Rectal smooth muscle tissue (tissue), 1 donor: ENCODE data around the gene RAB4A.
"Not testable (repeated sequence)": the region's sequence is repeated elsewhere in the genome, so short reads cannot be mapped to it uniquely, and the experiment has no call there.

Experiments used
- H3K27ac ChIP-seq: one replicate; pipeline ENCODE4 v1.7.0; 2013; ENCODE audit warnings: low read depth, low read length, inconsistent platforms
- H3K27me3 ChIP-seq: one replicate; pipeline ENCODE4 v1.7.0; 2013; ENCODE audit warnings: low read length; ENCODE audit not compliant: control insufficient read depth, insufficient read depth
- H3K36me3 ChIP-seq: one replicate; pipeline ENCODE4 v1.7.0; 2013; ENCODE audit warnings: low read length; ENCODE audit not compliant: control insufficient read depth, insufficient read depth
- H3K4me1 ChIP-seq: one replicate; pipeline ENCODE4 v1.7.0; 2013; ENCODE audit warnings: low read length; ENCODE audit not compliant: control insufficient read depth, insufficient read depth
- H3K4me3 ChIP-seq: one replicate; pipeline ENCODE4 v1.7.0; 2013; ENCODE audit warnings: low read length
- H3K9ac ChIP-seq: one replicate; pipeline ENCODE4 v1.7.0; 2013; ENCODE audit warnings: low read length

The RAB4A gene

DNA sequence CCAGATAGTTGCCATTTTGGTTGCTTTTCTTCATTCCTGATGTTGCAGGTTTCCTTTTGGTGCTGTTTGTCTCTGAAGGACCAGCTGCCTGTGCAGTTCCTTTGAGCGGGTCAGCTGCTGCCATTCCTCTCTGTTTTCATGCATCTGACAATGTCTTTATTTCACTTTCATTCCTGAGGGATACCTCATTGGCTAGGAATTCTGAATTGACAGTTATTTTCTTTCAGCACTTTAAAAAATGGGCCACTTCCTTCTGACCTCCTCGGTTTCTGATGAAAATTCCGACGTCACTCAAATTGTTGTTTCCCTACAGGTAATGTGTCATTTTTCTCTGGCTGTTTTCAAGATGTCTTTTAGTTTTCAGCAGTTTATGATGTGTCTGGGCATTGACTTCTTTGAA is 47.1 kb downstream of the RAB4A start:
- Histone ChIP-seq H3K27ac (no peak overlapping the region), H3K4me3 (no peak overlapping the region), H3K9ac (no peak overlapping the region), H3K36me3 (no peaks in the 10 kb centered on the region), H3K4me1 (no peaks in the 10 kb centered on the region), H3K27me3 (no peaks in the 10 kb centered on the region)

DNA sequence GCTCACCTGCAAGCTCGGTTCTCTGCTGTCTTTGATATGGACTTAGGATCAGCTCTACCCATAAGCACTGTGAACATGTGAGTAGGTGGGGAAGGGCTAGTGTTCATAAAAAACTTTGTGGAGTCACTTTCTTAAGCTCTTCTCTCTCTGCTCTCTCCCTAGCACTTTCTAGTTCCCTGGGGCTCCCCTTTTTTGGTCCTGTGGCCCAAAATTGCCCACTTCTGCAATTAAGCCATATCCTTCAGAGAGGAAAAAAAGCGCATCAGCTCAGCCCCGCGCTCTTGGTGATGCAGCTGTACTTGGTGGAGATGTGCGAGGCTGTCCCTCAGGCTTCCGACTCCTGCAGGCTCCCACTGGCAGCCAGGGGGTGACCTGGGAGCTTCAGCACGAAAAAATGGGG is 48.6 kb downstream of the RAB4A start:
- H3K4me1 ChIP-seq: no peaks in the 10 kb centered on the region
- no peak overlapping the region for H3K9ac ChIP-seq
- H3K27ac ChIP-seq: no peak overlapping the region
- H3K4me3 ChIP-seq: no peak overlapping the region
- no peaks in the 10 kb centered on the region for H3K36me3 ChIP-seq
- H3K27me3 ChIP-seq: no peaks in the 10 kb centered on the region

DNA sequence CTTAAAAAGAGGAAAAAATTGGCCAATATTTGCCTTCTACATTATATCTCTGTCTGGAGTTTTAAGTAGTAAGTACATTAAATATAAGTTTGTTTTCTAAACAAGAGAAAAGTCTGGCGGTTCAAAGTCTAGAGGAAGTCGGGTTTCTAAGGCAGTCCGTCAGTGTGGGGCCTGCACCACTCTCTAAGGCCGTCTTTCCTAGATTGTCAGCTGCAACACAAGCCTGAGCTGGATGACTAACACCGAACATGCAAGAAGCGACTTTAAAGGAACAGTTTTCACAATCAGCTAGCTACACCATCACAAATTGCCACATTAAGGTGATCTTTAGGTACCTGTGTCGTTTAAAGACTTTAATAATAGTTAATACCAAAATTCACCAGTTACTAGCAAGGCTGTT is 52.3 kb downstream of the RAB4A start:
- Histone ChIP-seq H3K27me3 (no peaks in the 10 kb centered on the region), H3K27ac (no peak overlapping the region), H3K4me3 (no peak overlapping the region), H3K36me3 (no peaks in the 10 kb centered on the region), H3K4me1 (no peaks in the 10 kb centered on the region), H3K9ac (no peak overlapping the region)

DNA sequence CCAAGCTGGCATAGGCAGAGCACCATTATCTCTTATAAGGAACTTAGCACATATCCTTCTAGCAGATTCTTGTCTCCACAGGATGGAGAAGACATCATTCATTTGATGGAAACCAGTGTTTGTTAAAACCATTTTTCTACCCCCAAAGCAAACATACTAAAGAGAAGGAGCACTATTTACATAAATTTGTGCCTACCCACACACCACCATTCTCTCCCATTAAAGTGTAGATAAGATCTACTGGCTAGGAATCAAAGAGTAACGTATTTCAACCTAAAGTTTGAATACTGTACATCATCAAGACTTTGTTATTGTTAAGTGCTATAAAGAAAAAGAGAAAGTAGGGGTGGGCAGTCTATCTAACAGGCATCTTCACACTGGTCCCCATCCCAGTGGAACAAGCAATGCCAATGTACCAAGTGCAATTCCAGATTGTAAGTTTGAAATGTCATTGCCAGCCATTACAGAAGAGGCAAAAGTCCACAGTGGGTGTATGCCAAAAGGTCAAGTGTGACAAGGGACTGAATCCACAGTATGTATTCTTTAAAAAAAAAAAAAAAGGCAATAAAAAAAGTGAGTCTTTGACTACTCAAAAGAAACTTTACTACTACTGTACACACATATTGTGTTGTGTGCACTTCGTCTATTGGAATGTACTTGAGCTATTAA is 53.1 kb downstream of the RAB4A start:
- no peak overlapping the region for H3K9ac ChIP-seq
- H3K27ac ChIP-seq: no peak overlapping the region
- H3K27me3 ChIP-seq: no peaks in the 10 kb centered on the region
- no peaks in the 10 kb centered on the region for H3K36me3 ChIP-seq
- no peak overlapping the region for H3K4me3 ChIP-seq
- H3K4me1 ChIP-seq: no peaks in the 10 kb centered on the region

DNA sequence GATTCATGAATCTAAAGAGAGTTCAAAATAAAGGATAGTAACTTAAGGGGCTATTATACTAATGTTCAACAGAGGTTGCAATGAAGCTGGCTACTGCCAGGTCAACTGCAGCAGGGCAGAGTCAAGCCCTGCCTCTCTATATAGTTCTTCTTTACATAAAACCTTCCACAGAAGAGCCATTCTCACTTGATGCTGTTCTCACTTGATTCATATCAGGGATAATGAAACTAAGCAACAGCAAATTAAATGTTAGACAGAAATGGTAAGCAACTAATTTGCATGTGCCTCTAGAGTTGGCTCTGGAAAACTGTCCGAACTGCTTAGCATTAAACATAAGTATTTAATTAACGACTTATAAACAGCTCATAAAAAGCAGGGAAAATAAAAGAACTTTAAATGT is 54.5 kb downstream of the RAB4A start:
- no peaks in the 10 kb centered on the region for H3K36me3 ChIP-seq
- no peaks in the 10 kb centered on the region for H3K4me1 ChIP-seq
- no peaks in the 10 kb centered on the region for H3K27me3 ChIP-seq
- no peak overlapping the region for H3K27ac ChIP-seq
- no peak overlapping the region for H3K4me3 ChIP-seq
- no peak overlapping the region for H3K9ac ChIP-seq

DNA sequence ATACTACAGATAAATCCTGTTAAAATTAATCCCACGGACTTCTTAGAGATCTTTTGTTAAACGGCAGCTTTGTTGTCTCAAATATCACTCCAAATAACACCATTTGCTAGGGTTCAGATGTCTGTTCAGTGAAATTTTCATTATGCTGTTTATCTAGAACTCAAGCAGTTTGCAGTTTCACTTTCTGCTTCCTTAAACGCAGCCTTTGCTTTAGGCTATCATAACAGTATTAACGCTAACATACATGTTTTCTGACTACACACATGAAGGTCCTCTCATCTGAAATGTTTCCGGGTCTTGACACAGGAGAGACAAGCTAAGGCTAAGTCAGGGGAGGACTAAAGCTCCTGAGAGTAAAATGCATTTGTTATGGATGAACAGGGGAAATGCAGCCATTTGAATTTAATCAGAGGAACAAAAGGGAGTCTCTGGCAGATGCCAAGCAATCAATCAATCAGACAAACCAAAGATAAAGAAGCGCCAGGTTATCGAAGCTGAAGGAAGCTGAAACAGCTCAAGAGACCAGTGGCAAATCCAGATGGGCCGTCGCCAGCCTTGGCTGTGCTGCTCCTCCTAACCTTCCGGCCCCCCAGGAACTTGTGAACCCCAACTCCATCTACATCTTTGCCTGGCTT is 55.1 kb downstream of the RAB4A start:
- Histone ChIP-seq H3K27ac (no peak overlapping the region), H3K4me3 (no peak overlapping the region), H3K36me3 (no peaks in the 10 kb centered on the region), H3K4me1 (no peaks in the 10 kb centered on the region), H3K27me3 (no peaks in the 10 kb centered on the region), H3K9ac (no peak overlapping the region)

DNA sequence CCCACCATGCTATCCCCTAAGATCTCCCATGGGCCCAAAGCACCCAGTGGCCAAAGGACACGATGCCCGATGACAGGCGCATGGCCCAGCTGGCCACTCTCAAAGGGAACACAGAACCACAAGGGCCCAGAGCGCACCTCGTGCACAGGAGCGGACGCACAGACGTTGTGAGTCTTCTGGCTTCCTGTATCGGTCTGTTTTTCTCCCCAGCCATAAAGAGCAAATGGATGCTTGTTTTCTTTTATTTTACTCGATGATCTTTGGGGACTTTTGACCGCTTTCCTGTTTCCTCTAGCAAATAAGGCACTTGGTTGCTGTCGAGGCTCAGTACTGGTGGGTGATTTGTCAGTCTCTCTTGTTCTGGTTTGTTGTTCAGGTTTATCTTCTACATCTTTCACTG is 55.7 kb downstream of the RAB4A start:
- Histone ChIP-seq H3K4me1 (no peaks in the 10 kb centered on the region), H3K4me3 (no peak overlapping the region), H3K9ac (no peak overlapping the region), H3K27me3 (no peaks in the 10 kb centered on the region), H3K36me3 (no peaks in the 10 kb centered on the region), H3K27ac (no peak overlapping the region)

DNA sequence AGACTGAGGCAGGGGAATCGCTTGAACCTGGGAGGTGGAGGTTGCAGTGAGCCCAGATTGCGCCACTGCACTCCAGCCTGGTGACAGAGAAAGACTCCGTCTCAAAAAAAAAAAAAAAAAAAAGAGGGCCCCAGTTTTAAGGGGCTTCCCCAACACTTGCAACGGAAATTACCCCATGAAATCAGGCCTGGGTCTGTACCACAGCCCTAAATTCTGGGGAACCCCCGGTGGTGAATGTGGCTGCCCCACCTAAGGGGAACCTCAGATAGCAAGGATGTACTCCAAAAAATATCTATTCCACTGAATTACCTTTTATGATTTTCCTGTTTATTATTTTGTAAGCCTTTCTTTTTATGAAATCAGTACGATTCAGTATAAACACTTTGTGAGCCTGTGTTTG is 56.9 kb downstream of the RAB4A start:
- H3K4me1 ChIP-seq, H3K27ac ChIP-seq, H3K9ac ChIP-seq, H3K36me3 ChIP-seq, H3K4me3 ChIP-seq, H3K27me3 ChIP-seq: not testable (repeated sequence)

DNA sequence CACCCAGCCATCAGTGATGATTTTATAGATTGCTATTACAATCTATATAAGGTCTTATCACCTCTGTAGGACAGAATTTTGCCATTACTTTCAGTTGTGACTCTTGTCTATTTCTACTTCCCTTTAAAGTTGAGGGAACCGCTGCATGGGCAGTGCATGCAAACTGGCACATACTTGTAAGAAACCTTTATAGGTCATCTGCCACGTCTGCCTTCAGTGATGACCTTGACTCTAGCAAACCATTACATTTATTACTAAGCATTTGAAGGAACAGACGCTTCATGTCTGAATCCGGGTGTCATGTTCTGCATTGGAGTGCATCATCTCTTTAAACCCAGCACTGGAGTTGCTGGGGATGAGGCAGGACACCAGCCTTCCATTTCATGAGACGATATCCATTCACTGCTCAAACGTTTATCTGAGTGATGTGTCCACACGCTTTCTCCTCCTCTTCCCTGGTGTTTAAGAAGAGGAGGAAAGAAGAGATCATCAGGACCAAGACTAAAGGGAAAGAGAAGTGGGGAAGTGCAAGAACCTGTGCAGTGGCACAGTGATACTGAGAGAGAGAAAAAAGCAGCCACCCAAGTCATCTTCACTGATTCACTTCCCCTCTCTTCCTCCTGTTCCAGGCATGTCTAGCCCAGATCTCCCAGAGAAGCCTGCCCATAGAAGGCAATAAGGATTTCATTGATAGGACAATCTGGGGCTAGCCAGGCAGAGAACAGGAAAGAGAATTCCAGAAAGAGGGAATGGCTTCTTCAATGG is 57.9 kb downstream of the RAB4A start:
- no peak overlapping the region for H3K27ac ChIP-seq
- H3K27me3 ChIP-seq: no peaks in the 10 kb centered on the region
- no peaks in the 10 kb centered on the region for H3K36me3 ChIP-seq
- H3K4me1 ChIP-seq: no peaks in the 10 kb centered on the region
- no peak overlapping the region for H3K9ac ChIP-seq
- H3K4me3 ChIP-seq: no peak overlapping the region

DNA sequence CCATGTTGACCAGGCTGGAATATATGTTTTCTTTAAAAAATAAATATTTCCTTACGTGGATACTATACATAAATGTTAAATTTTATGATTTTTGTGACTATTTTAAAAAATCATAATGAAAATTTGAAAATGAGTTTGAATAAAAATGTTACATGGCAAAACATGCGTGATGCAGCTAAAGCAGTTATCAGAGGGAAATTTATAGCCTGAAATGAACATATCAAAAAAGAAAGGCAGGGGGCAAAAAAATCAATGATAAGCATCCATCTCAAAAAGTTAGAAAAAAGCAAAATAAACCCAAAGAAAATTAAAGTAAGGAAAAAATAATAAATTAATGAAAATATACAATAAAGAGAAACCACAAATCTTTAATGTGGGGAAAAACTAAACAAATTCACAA is 63.4 kb downstream of the RAB4A start:
- no peak overlapping the region for H3K9ac ChIP-seq

DNA sequence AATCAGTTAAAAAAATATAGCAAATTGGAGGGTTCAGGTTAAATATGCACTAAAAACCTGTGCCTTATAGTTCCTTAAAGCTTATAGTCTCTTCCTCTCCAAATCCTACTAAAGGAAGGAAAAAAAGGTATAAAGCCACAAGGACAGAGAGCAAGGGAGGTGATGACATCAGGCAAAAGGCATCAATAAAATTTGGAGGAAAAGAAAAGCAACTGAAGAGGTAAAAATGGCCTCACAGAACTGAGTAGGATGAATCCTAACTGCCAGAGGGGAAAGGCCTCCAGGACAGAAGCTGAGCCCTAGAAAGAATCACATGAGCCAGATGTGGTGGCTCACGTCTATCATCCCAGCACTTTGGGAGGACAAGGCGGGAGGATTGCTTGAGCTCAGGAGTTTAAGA is 63.8 kb downstream of the RAB4A start:
- no peak overlapping the region for H3K9ac ChIP-seq
- no peaks in the 10 kb centered on the region for H3K27me3 ChIP-seq
- no peaks in the 10 kb centered on the region for H3K36me3 ChIP-seq
- no peak overlapping the region for H3K27ac ChIP-seq
- no peaks in the 10 kb centered on the region for H3K4me1 ChIP-seq
- no peak overlapping the region for H3K4me3 ChIP-seq

More for the DNA sequence above, 63.4 kb downstream of the RAB4A start:
- H3K27ac ChIP-seq: no peak overlapping the region
- no peaks in the 10 kb centered on the region for H3K27me3 ChIP-seq
- H3K36me3 ChIP-seq: no peaks in the 10 kb centered on the region
- no peak overlapping the region for H3K4me3 ChIP-seq
- H3K4me1 ChIP-seq: no peaks in the 10 kb centered on the region

DNA sequence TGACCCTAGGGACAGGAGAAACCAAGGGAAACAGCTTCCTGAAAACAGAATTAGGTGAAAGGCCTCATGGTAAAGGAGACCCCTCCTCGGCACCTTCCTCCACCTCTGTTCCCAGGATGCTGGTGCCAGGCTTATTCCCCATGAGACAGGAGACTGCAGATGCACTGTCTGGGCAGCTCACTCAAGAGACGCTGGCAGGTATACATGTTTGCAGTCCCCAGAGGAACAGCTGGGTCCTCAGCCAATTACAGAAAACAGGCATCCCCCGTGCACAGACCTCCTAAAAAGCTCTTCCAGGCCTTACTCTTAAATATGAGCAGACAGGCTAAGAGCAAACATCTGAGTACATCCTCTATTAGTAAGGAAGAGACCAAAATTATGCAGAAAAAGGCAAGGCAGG is 65.4 kb downstream of the RAB4A start:
- Histone ChIP-seq H3K36me3 (no peaks in the 10 kb centered on the region), H3K9ac (no peak overlapping the region), H3K4me1 (no peaks in the 10 kb centered on the region), H3K27ac (no peak overlapping the region), H3K4me3 (no peak overlapping the region), H3K27me3 (no peaks in the 10 kb centered on the region)

DNA sequence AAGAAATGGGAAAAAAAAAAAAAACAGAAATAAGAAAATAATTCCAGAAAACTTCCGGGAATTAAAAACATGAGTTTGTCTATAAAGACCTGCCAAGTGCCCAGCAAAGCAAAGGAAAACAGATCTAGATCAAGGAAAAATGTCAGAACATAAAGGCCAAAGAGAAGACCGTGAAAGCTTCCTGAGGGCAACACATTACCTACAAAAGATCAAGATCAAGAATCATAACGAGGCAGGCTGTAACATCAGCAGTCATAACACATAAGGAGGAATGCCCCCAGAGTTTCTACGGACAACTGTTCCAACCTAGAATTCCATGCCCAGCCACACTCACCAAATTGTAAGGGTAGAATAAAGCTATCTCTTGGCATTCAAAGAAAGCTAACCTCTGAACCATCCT is 68.2 kb downstream of the RAB4A start:
- no peak overlapping the region for H3K27ac ChIP-seq
- no peaks in the 10 kb centered on the region for H3K36me3 ChIP-seq
- H3K9ac ChIP-seq: no peak overlapping the region
- H3K4me3 ChIP-seq: no peak overlapping the region
- peaks cover 3% of the 10 kb centered on the region for H3K4me1 ChIP-seq
- H3K27me3 ChIP-seq: no peaks in the 10 kb centered on the region
